ENCODE data around the gene RBM38.

Gene RBM38

DNA sequence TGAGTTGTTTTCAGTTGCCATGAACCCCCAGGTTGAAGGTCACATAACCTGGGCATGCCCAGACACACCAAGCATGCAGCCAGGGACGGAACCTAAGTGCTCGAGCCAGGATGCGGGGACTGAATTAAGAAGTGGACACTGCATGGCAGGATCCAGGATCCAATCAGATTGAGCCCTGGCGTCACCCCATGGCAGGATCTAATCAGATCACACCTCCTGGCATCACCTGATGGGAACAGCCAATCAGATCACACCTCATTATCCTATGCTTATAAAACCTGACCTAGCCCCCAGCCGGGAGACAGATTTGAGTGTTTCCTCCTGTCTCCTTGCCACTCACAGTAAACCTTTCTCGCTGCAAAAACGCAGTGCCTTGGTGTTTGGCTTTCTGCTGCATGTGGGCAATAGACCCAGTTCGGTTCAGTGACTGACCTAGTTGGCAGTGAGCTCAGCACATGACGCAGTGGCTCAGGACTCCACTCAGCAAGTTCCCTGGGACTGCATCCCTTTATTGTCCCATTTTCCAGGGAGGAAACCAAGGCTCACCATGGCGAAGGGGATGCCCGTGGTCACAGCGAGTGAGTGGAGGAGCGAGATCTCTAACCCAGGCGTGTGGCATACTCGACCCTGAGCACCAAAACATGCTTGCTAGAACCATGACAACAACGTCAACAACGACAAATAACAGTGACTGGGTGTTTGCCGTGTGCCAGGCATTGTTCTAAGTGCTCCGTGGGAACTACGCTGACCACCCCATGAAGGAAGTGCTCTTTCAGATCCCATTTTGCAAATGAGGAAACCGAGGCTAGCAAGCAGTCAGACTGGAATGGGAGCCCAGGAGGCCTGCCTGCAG is 66.3 kb downstream of the RBM38 start:
- DNase-seq = no peak

DNA sequence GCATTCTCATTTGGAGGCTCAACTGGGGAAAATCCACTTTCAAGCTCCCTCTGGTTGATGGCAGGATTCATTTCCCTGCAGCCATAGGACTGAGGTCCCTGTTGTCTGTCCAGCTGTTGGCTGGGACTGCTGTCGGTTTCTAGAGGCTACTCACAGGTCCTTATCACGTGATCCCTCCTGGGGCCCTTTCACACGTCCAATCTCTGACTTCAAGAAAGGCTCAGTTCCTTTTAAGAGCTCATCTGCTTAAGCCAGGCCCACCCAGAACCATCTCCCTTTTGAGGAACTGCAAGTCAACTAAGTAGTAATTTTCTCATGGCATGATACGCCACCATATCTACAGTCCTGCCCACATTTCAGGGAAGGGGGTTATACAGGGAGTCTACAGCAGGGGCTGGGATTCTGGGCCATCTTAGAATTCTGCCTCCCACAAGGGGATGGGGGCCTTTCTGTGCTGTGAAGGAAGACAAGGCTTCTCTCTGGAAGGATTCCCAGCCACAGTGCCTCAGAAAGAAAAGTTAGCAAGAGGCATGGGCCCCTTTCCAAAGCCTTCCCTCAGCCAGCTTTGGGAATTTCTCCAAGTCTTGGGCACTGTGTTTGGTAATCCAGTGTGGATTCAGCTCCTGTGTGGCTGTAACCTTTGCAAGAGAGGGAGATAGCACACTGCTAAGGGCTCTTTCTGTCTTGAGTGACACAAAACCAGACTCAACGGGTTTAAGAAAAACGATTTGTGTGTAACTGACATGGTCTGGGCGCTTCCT is 67.4 kb downstream of the RBM38 start:
- DNase-seq = no peak

All from activated CD8-positive, alpha-beta memory T cell treated with anti-CD3 and anti-CD28 coated beads for 24 hours (primary cell).